KOPT-K1 (cell line): Measurements from ENCODE around the gene AKR1C3.
"Not testable (repeated sequence)": the region's sequence is repeated elsewhere in the genome, so short reads cannot be mapped to it uniquely, and the experiment has no call there.

Source experiments
- H3K27ac ChIP-seq: fragments of 200-600 bp; sonication (generic); 2 replicates; pipeline ENCODE4 v1.5.1; 2016; ENCODE audit warnings: antibody characterized with exemption, mild to moderate bottlenecking, low read depth, low read length; ENCODE audit not compliant: poor library complexity, severe bottlenecking
- H3K36me3 ChIP-seq: fragments of 200-600 bp; sonication (generic); 2 replicates; pipeline ENCODE4 v1.5.1; 2017; ENCODE audit warnings: antibody characterized with exemption, mild to moderate bottlenecking, low read length, moderate library complexity; ENCODE audit not compliant: insufficient read depth
- H3K9me3 ChIP-seq: fragments of 200-600 bp; sonication (generic); 2 replicates; pipeline ENCODE4 v1.5.1; 2017; ENCODE audit warnings: antibody characterized with exemption, low read length, mild to moderate bottlenecking; ENCODE audit not compliant: insufficient read depth, poor library complexity, severe bottlenecking

Gene AKR1C3

DNA sequence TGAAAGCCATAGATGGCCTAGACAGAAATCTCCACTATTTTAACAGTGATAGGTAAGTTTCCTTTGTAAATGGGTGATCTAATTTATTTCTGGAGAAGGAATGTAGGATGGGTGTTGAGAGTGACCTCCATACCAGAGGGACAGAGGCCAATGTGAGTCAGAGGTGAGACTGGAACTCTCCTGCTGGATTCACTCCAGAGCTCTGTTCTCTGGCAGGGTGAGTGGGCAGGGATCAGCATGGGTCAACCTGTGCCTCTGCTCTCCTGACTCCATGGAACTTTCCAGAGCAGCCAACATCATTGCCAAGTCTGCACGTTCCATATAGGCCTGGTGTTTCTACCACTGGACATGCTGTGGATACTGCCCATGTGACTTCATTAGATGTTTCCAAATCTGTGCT, 11.4 kb downstream of the AKR1C3 start:
- no peak overlapping the region for H3K27ac ChIP-seq
- no peaks in the 10 kb centered on the region for H3K36me3 ChIP-seq
- no peaks in the 10 kb centered on the region for H3K9me3 ChIP-seq

DNA sequence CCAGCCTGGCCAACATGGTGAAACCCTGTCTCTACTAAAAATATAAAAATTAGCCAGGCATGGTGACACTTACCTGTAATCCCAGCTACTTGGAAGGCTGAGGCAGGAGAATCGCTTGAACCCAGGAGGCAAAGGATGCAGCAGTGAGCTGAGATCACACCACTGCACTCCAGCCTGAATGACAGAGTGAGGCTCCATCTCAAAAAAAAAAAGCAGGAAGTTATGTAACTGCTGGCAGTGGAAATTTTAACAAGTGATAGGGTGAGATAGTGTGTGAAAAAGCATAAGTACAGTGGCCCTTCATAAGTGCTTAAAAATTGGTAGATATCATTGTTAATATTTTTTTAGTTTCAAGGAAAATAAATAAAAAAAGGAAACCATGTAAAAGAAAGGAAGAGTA, 12.3 kb downstream of the AKR1C3 start:
- no peaks in the 10 kb centered on the region for H3K9me3 ChIP-seq
- no peak overlapping the region for H3K27ac ChIP-seq
- no peaks in the 10 kb centered on the region for H3K36me3 ChIP-seq

DNA sequence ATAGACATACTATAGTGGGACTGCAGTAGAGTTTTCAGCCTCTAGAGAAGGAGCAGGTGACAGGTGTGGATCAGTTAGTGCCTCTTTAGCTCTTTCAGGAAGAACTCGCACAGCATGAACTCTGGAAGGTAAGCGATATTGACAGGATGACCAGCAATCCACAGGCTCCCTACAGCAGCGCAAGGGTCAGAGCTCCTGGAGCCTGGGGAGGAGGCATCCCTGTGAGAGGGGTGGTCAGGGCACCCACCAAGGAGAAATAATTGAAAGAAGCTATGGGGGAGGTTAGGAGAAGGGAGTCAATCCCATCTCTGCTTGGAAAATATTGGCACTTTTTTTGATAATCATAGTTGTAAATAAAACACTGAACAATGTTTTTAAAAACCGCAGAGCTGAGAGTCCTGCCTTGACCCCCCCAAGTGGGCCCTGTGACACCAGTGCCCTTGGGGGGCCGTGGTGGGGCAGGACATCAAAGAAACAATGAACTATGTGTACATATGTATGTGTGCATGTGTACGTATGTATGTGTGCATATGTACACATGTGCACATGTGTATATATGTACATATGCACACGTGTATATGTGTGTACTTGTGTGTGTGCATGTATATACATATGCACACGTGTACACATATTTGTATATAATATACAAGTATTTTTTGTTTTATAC, 13.8 kb downstream of the AKR1C3 start:
- Histone ChIP-seq H3K9me3 (no peaks in the 10 kb centered on the region), H3K36me3 (no peaks in the 10 kb centered on the region), H3K27ac (no peak overlapping the region)

DNA sequence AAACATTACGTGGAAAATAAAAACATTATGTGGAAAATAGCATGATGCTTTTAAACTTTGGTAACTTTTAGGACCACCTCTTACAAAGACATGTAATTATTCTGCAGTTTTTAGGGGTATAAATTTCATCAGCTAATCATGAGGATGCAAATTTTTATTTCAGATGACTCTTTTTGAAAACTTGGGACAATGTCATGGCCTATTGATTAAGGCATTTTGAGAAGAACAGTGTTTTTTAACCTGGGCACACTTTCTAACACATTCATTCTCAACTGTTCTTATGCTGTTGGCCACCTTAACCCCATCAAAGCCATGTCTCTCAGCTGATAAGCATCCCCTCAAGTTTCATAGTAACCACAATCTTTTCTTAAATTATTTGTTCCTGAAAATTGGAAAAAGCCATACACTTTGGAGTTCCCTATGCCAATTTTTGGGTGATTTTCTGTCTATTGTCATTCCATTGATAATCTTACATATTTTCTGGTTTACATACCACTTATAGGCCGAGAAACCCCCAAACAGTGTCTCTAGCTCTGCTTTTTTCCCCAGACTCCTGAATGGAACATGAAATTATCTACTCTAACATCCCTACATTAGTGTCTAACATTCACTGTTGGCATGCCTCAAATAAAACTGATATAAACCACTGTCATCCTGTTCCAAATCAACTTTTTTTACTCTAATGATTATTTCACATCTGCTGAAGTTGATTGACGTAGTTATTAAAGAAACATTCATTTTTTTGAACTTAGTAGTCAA, 14.6 kb downstream of the AKR1C3 start:
- Histone ChIP-seq H3K36me3 (no peaks in the 10 kb centered on the region), H3K9me3 (no peaks in the 10 kb centered on the region), H3K27ac (no peak overlapping the region)

DNA sequence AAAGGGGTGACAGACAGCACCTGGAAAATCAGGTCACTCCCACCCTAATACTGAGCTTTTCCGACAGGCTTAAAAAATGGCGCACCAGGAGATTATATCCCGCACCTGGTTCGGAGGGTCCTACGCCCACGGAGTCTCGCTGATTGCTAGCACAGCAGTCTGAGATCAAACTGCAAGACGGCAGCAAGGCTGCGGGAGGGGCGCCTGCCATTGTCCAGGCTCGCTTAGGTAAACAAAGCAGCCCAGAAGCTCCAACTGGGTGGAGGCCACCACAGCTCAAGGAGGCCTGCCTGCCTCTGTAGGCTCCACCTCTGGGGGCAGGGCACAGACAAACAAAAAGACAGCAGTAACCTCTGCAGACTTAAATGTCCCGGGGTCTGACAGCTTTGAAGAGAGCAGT, 15.6 kb downstream of the AKR1C3 start:
- not testable (repeated sequence) for H3K9me3 ChIP-seq, H3K27ac ChIP-seq, H3K36me3 ChIP-seq

DNA sequence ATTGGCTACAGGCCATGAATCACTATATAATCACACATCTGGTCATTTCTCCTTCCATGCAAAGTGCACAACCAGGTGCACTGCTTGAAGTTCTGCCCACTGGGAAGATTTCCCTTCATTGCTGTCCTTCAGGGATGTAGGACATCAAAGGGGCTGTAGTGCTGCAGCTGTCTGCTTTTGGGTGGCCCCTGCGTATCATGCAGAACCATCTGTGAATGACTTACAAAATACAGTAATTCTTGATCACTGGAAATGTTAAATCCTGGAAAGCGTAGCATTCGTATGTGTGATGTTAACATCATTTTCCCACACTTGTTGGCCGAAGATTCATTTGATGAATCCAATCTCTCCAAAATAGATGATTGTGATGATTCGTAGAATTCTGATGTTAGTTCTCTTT, 22.4 kb downstream of the AKR1C3 start:
- H3K27ac ChIP-seq = no peak overlapping the region
- peaks cover 5% of the 10 kb centered on the region for H3K9me3 ChIP-seq
- no peaks in the 10 kb centered on the region for H3K36me3 ChIP-seq

DNA sequence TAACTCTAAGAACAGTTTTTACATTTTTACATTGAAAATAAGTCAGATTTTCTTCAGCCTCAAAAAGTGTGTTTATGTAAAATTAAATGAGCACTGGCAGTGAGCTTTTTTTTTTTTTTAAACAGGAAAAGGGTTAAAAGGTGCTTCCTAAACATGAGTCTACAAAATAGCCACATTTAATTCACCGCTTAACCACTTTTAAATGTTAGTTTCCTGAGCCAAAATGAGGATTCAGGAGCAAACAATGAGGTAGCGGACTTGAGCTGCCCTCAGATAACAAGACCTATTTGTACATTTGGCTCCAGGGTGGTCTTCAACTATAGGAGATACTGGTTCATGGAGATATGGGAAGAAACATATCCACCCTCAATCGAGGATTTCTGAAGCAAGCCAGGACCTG, 22.8 kb downstream of the AKR1C3 start:
- Histone ChIP-seq H3K27ac (no peak overlapping the region), H3K9me3 (peaks cover 5% of the 10 kb centered on the region), H3K36me3 (no peaks in the 10 kb centered on the region)

DNA sequence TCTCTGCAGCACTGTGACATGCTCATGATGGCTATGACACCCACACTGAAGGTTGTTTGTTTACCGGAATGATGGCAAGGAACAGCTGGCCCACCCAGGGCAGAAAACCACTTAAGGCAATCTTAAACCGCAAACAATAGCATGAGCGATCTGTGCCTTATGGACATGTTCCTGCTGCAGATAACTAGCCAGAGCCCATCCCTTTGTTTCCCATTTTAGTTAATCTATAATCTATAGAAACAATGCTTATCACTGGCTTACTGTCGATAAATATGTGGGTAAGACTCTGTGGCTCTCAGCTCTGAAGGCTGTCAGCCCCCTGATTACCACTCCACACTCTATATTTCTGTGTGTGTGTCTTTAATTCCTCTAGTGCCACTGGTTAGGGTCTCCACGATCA, 25.8 kb downstream of the AKR1C3 start:
- not testable (repeated sequence) for H3K27ac ChIP-seq, H3K36me3 ChIP-seq, H3K9me3 ChIP-seq

DNA sequence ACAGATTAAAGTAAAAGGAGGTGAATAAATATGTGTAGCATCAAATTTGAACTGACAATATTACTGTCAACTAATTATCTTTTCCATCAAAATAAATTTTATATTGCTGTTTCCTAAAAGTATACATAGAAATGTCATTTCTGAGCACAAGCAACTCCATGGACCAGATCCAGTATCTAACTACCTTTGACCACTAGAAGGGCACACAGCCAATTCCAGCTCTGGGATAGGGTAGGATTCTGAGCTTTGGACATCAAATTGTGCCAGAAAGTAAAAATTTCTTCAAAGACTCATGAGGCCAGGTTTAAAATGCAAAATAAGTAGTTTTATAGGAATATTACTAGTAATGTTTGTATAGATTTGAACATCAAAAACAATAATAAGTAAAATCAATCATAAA, 29.7 kb downstream of the AKR1C3 start:
- Histone ChIP-seq H3K9me3 (peaks cover 5% of the 10 kb centered on the region), H3K27ac (no peak overlapping the region), H3K36me3 (no peaks in the 10 kb centered on the region)

DNA sequence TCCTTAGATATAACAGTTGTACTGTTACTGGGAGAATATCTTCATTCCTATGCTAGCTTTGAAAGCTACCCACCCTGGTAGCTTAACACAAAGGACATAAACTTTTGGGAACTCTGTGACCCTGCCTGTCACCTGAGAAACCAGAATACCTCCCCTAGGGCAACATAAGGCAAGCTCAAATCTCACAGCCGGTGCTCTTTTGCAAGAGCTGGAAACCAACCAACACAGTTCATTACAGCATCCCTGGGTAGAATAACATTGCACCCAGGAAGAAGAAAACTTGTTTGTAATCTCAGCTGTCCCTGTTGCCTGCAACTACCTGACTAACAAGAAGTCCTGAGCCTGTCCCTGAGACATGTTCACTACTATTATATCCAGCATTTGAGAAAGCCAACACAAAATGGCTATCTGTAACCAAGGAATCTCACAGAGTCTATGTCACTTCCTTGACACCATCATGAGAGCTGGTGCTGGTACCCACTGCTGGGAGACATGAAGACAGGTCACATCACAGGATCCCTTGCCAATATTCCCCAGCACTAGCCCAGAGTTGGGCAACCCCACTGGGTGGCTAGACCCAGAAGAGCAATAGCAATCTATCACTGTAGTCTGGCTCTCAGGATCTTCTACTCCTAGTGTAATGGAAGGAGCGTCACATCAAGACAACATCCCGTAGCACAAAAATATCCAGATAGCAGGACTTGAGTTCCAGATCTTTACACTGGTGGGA, 31.3 kb downstream of the AKR1C3 start:
- H3K27ac ChIP-seq = no peak overlapping the region
- no peaks in the 10 kb centered on the region for H3K36me3 ChIP-seq
- H3K9me3 ChIP-seq = peaks cover 2% of the 10 kb centered on the region

DNA sequence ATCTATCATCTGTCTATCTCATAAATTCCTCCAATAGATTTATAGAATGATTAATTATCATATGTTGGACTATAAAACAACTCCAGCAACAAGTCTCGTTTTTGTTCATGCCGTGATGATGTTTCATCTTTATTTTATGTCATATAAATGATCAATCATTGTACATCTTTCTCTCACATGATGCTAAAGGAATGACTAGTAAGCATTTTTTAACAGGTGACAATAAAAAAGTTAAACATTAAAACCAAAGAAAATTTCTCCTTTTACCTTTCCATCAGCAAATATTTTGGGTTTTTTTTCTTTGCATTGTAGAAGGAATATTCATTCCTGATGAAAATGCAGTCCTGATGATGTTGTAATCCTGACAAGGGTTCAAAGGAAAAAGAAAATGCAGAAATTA, 41.4 kb downstream of the AKR1C3 start:
- Histone ChIP-seq H3K9me3 (peaks cover 17% of the 10 kb centered on the region), H3K36me3 (no peaks in the 10 kb centered on the region), H3K27ac (no peak overlapping the region)

DNA sequence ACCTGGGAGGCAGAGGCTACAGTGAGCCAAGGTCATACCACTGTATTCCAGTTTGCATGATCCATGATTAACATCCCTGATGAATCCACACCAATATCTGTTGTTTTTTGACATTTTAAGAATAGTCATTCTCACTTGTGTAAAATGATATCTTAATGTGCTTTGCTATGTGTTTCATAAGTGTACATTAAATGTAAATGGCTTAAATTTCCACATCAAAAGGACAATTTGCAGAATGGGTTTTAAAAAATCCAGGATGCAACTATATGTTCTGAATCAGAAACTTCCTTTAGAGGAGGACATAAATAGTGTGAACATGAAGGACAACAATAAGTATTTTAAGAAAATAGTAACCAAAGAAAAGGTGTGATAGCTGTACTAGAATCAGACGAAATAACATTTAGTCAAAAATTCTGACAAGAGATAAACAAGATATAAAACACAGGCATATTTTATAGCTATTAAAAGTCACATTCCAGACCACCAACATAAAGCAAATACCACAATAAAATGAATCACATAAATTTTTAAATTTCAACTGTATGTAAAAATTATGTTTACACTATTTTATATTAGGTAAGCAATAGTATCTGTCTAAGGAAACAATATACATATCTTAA, 42.4 kb downstream of the AKR1C3 start:
- Histone ChIP-seq H3K36me3 (no peaks in the 10 kb centered on the region), H3K27ac (no peak overlapping the region), H3K9me3 (peaks cover 17% of the 10 kb centered on the region)

DNA sequence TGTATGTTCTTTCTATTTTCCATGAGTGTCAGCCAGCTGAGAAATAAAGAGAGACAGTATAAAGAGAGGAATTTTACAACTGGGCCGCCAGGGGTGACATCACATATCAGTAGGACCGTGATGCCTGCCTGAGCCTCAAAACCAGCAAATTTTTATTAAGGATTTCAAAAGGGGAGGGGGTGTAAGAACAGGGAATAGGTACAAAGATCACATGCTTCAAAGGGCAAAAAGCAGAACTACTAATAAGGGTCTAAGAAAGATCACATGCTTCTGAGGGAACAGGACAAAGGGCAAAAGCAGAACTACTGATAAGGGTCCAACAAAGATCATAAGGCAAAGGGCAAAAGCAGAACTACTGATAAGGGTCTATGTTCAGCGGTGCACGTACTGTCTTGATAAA, 43.5 kb downstream of the AKR1C3 start:
- not testable (repeated sequence) for H3K36me3 ChIP-seq, H3K27ac ChIP-seq
- H3K9me3 ChIP-seq = peaks cover 17% of the 10 kb centered on the region

DNA sequence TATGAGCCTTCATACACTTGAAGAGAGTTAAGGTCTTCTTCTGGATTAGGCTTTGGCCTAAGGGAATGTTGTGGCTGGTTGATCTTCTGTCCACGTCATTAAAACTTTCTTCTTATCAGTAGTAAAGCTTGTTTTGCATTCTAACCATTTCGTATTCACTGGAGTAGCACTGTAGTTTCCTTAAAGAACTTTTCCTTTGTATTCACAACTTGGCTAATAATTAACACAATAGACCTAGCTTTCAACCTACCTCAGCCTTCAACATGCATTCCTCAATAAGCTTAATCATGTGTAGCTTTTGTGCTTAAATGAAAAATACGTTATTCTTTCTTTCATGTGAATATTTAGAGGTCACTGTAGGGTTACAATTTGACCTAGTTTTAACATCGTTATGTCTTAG, 48.0 kb downstream of the AKR1C3 start:
- H3K9me3 ChIP-seq = peaks cover 5% of the 10 kb centered on the region
- no peak overlapping the region for H3K27ac ChIP-seq
- H3K36me3 ChIP-seq = no peaks in the 10 kb centered on the region

DNA sequence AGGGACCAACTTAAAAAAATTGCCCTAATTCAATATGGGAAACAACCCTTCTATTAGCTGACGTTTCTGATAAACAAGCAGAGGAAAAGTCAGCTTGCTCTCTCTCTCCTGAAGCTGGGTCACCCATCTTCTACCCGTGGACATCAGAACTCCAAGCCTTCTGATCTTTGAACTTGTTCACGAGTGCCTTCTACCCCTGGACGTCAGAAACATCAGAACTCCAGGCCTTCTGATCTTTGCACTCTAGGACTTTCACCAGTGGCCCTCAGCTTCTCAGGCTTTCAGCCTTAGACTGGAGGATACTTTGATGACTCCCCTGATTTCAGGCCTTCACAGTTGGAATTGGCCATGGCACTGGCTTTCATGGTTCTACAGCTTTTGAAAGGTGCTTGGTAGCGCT, 48.9 kb downstream of the AKR1C3 start:
- Histone ChIP-seq H3K27ac (no peak overlapping the region), H3K9me3 (no peaks in the 10 kb centered on the region), H3K36me3 (no peaks in the 10 kb centered on the region)
